Neuronal stem cell (in vitro differentiated cells): Measurements from ENCODE around the gene ABLIM1.

Source experiments
- DNase-seq: peaks from one replicate; pipeline ENCODE4 v3.0.0-alpha.2; 2013; ENCODE audit warnings: low spot score
- H2AFZ ChIP-seq: one replicate; pipeline ENCODE4 v1.6.1; 2013; ENCODE audit warnings: mild to moderate bottlenecking, low read length, inconsistent platforms
- H2AK5ac ChIP-seq: 2 replicates; pipeline ENCODE4 v1.6.1; 2013; ENCODE audit warnings: low read depth, mild to moderate bottlenecking, inconsistent platforms, low read length, moderate library complexity, mixed read lengths
- H2BK120ac ChIP-seq: 2 replicates; pipeline ENCODE4 v1.6.1; 2013; ENCODE audit warnings: low read depth, mild to moderate bottlenecking, inconsistent platforms, low read length, moderate library complexity, mixed read lengths
- H2BK12ac ChIP-seq: one replicate; pipeline ENCODE4 v1.6.1; 2013; ENCODE audit warnings: low read length, inconsistent platforms
- H2BK15ac ChIP-seq: 2 replicates; pipeline ENCODE4 v1.6.1; 2013; ENCODE audit warnings: mild to moderate bottlenecking, low read length, inconsistent platforms, mixed read lengths
- H2BK5ac ChIP-seq: one replicate; pipeline ENCODE4 v1.6.1; 2013; ENCODE audit warnings: inconsistent platforms, mild to moderate bottlenecking, low read length, moderate library complexity
- H3K14ac ChIP-seq: one replicate; pipeline ENCODE4 v1.6.1; 2013; ENCODE audit warnings: low read length, inconsistent platforms
- H3K18ac ChIP-seq: 2 replicates; pipeline ENCODE4 v1.6.1; 2013; ENCODE audit warnings: low read length, inconsistent platforms
- H3K23ac ChIP-seq: 2 replicates; pipeline ENCODE4 v1.6.1; 2013; ENCODE audit warnings: low read depth, mild to moderate bottlenecking, mixed read lengths, low read length, inconsistent platforms; ENCODE audit not compliant: poor library complexity
- H3K27ac ChIP-seq: replicated peaks from 3 replicates; pipeline ENCODE4 v1.5.1; 2013; ENCODE audit warnings: low read length, inconsistent platforms
- H3K27me3 ChIP-seq, 3 experiments: 2 replicates each; pipeline ENCODE4 v1.6.1; 2013; ENCODE audit warnings: low read length in 3 of 3, mild to moderate bottlenecking in 2 of 3, inconsistent platforms in 1 of 3, low read depth in 1 of 3, mixed read lengths in 1 of 3, moderate library complexity in 1 of 3; ENCODE audit not compliant: control insufficient read depth in 3 of 3, insufficient read depth in 3 of 3
- H3K36me3 ChIP-seq, 2 donors: replicated peaks in 1 of 2; 2 replicates each; pipeline ENCODE4 v1.6.1; 2013; ENCODE audit warnings: low read length in 2 of 2; ENCODE audit not compliant: control insufficient read depth in 2 of 2, insufficient read depth in 2 of 2
- H3K4ac ChIP-seq: 2 replicates; pipeline ENCODE4 v1.6.1; 2013; ENCODE audit warnings: inconsistent platforms, mild to moderate bottlenecking, low read length, moderate library complexity
- H3K4me1 ChIP-seq, 2 donors: 1 replicate in 1 of 2; 2 replicates in 1 of 2; pipeline ENCODE4 v1.6.1; 2013; ENCODE audit warnings: low read length in 2 of 2, low read depth in 1 of 2; ENCODE audit not compliant: control insufficient read depth in 2 of 2, insufficient read depth in 1 of 2
- H3K4me2 ChIP-seq: one replicate; pipeline ENCODE4 v1.6.1; 2013; ENCODE audit warnings: mild to moderate bottlenecking, low read length, inconsistent platforms; ENCODE audit not compliant: insufficient read depth, poor library complexity, severe bottlenecking
- H3K4me3 ChIP-seq, 2 donors: 2 replicates each; pipeline ENCODE4 v1.5.1; 2013; ENCODE audit warnings: low read length in 2 of 2, mild to moderate bottlenecking in 2 of 2, inconsistent platforms in 1 of 2, moderate library complexity in 1 of 2
- H3K79me1 ChIP-seq: one replicate; pipeline ENCODE4 v1.6.1; 2013; ENCODE audit warnings: low read depth, mild to moderate bottlenecking, inconsistent platforms, low read length, moderate library complexity
- H3K9ac ChIP-seq: one replicate; pipeline ENCODE4 v1.6.1; 2013; ENCODE audit warnings: mild to moderate bottlenecking, low read depth, low read length, inconsistent platforms; ENCODE audit not compliant: poor library complexity
- H3K9me3 ChIP-seq, 2 donors: replicated peaks in 1 of 2; 2 replicates each; pipeline versions ENCODE3 to v1.6.1; 2013; ENCODE audit warnings: low read length in 2 of 2, mild to moderate bottlenecking in 2 of 2, inconsistent platforms in 1 of 2, low read depth in 1 of 2, mixed read lengths in 1 of 2, moderate library complexity in 1 of 2; ENCODE audit not compliant: control insufficient read depth in 2 of 2, insufficient read depth in 1 of 2
- H4K8ac ChIP-seq: one replicate; pipeline ENCODE4 v1.6.1; 2013; ENCODE audit warnings: low read depth, mild to moderate bottlenecking, inconsistent platforms, low read length, moderate library complexity
- H4K91ac ChIP-seq: one replicate; pipeline ENCODE4 v1.6.1; 2013; ENCODE audit warnings: low read length, low read depth, mild to moderate bottlenecking, inconsistent platforms; ENCODE audit not compliant: poor library complexity
- WGBS, 2 donors: extraction: QIAGEN DNeasy Blood & Tissue Kit; methylation state at CpG; one replicate each; pipeline ENCODE4 v1.1.7; 2013; ENCODE audit warnings: missing lambda C conversion rate in 2 of 2, mixed read lengths in 1 of 2; ENCODE audit not compliant: insufficient read length in 2 of 2, insufficient replicate concordance in 1 of 2; ENCODE audit errors: extremely low coverage in 2 of 2; 5-methylcytosine and 5-hydroxymethylcytosine counted together

ABLIM1 gene

GRCh38 chr10:114473776-114474175, 184.3 kb downstream of the ABLIM1 start:
- Histone ChIP-seq H3K79me1 (no peaks in the 10 kb centered on the region), H2AK5ac (no peak overlapping the region)

GRCh38 chr10:114472877-114473253, 185.2 kb downstream of the ABLIM1 start:
- no peaks in the 10 kb centered on the region for H3K9me3 ChIP-seq
- peaks cover 2 to 47% of the 10 kb centered on the region in 2 donors for H3K36me3 ChIP-seq
- H3K18ac ChIP-seq = no peak overlapping the region
- H3K14ac ChIP-seq = no peak overlapping the region
- no peak overlapping the region for H4K8ac ChIP-seq
- no peak overlapping the region for H2BK15ac ChIP-seq
- H3K4me2 ChIP-seq = no peak overlapping the region
- DNase-seq = no peak
- no CpG with 5 or more reads among the region's 4 CpGs for WGBS, 2 donors
- H3K4me3 ChIP-seq = no peak overlapping the region
- no peaks in the 10 kb centered on the region for H3K27me3 ChIP-seq
- H3K27ac ChIP-seq = no peak overlapping the region
- H4K91ac ChIP-seq = no peak overlapping the region
- no peak overlapping the region for H3K9ac ChIP-seq
- no peak overlapping the region for H2BK120ac ChIP-seq
- H2BK12ac ChIP-seq = no peak overlapping the region
- H3K4ac ChIP-seq = no peak overlapping the region
- no peak overlapping the region for H2AFZ ChIP-seq
- no peak overlapping the region for H3K23ac ChIP-seq
- H3K4me1 ChIP-seq = peaks cover 6 to 15% of the 10 kb centered on the region in 2 donors
- no peak overlapping the region for H2AK5ac ChIP-seq
- no peak overlapping the region for H2BK5ac ChIP-seq
- H3K79me1 ChIP-seq = no peaks in the 10 kb centered on the region

More at GRCh38 chr10:114473776-114474175, 184.3 kb downstream of the ABLIM1 start:
- H3K27me3 ChIP-seq = no peaks in the 10 kb centered on the region
- no peak overlapping the region for H2AFZ ChIP-seq
- no peak overlapping the region for H3K23ac ChIP-seq
- no peak overlapping the region for H2BK5ac ChIP-seq
- H3K4me2 ChIP-seq = no peak overlapping the region
- H3K27ac ChIP-seq = no peak overlapping the region
- H3K4me3 ChIP-seq = no peak overlapping the region
- H3K9me3 ChIP-seq = no peaks in the 10 kb centered on the region
- H4K8ac ChIP-seq = no peak overlapping the region
- peaks cover 2 to 43% of the 10 kb centered on the region in 2 donors for H3K36me3 ChIP-seq
- no peak overlapping the region for H3K14ac ChIP-seq
- no peak overlapping the region for H2BK120ac ChIP-seq
- H3K18ac ChIP-seq = no peak overlapping the region
- no peak overlapping the region for H3K4ac ChIP-seq
- no peak overlapping the region for H2BK15ac ChIP-seq
- H2BK12ac ChIP-seq = no peak overlapping the region
- H4K91ac ChIP-seq = no peak overlapping the region
- WGBS, 2 donors = no CpG with 5 or more reads among the region's 3 CpGs
- no peak for DNase-seq
- no peak overlapping the region for H3K9ac ChIP-seq
- peaks cover 6 to 16% of the 10 kb centered on the region in 2 donors for H3K4me1 ChIP-seq

- H2AFZ ChIP-seq = no peak overlapping the region
- no peak overlapping the region for H3K4me2 ChIP-seq
- no CpG with 5 or more reads among the region's 11 CpGs for WGBS, 2 donors
- DNase-seq = no peak
- no peak overlapping the region for H3K27ac ChIP-seq
- H4K8ac ChIP-seq = no peak overlapping the region
- H3K23ac ChIP-seq = no peak overlapping the region
- H2BK5ac ChIP-seq = no peak overlapping the region
- H3K9ac ChIP-seq = no peak overlapping the region
- no peak overlapping the region for H4K91ac ChIP-seq
- peaks cover 5 to 9% of the 10 kb centered on the region in 2 donors for H3K4me1 ChIP-seq
- H2AK5ac ChIP-seq = no peak overlapping the region
- H3K27me3 ChIP-seq = no peaks in the 10 kb centered on the region
- no peaks in the 10 kb centered on the region for H3K79me1 ChIP-seq
- no peak overlapping the region for H2BK120ac ChIP-seq
- no peak overlapping the region for H2BK12ac ChIP-seq
- H3K9me3 ChIP-seq = no peaks in the 10 kb centered on the region
- no peak overlapping the region for H2BK15ac ChIP-seq
- no peak overlapping the region for H3K4me3 ChIP-seq
- H3K18ac ChIP-seq = no peak overlapping the region
- no peak overlapping the region for H3K4ac ChIP-seq
- H3K36me3 ChIP-seq = peaks cover 2 to 53% of the 10 kb centered on the region in 2 donors
- H3K14ac ChIP-seq = no peak overlapping the region
Measured at GRCh38 chr10:114471906-114472876, 185.9 kb downstream of the ABLIM1 start.
